ENCODE results near the gene ARHGEF10L. TPM values are rescaled to one million over a fixed set of nuclear protein-coding genes. Genes with fewer than 3 reads are reported as not detected.

Gene ARHGEF10L
- total RNA-seq, 1 experiment from 2014 or later: 11.0 TPM

- peak; percentile 51 for DNase-seq (ENCODE audit: low spot score)
These were observed 48.8 kb downstream of the ARHGEF10L start for GRCh38 chr1:17588048-17588871.

- DNase-seq (ENCODE audit: low spot score): no peak
These were observed 52.4 kb downstream of the ARHGEF10L start for GRCh38 chr1:17591814-17592430.

- no peak for DNase-seq (ENCODE audit: low spot score)
These were observed 54.5 kb downstream of the ARHGEF10L start for GRCh38 chr1:17594026-17594425.

GRCh38 chr1:17594690-17595601 lies 55.4 kb downstream of the ARHGEF10L start:
- no peak for DNase-seq (ENCODE audit: low spot score)

GRCh38 chr1:17595602-17595925 lies 56.1 kb downstream of the ARHGEF10L start:
- no peak for DNase-seq (ENCODE audit: low spot score)

GRCh38 chr1:17596186-17596585 lies 56.7 kb downstream of the ARHGEF10L start:
- DNase-seq (ENCODE audit: low spot score): no peak

- DNase-seq (ENCODE audit: low spot score): no peak
These were observed 57.4 kb downstream of the ARHGEF10L start for GRCh38 chr1:17596651-17597509.

GRCh38 chr1:17597651-17598050 lies 58.2 kb downstream of the ARHGEF10L start:
- no peak for DNase-seq (ENCODE audit: low spot score)

- DNase-seq (ENCODE audit: low spot score): no peak
These were observed 58.8 kb downstream of the ARHGEF10L start for GRCh38 chr1:17598251-17598650.

- DNase-seq (ENCODE audit: low spot score): no peak
These were observed 59.9 kb downstream of the ARHGEF10L start for GRCh38 chr1:17599291-17599953.

- no peak for DNase-seq (ENCODE audit: low spot score)
These were observed 60.4 kb downstream of the ARHGEF10L start for GRCh38 chr1:17599954-17600300.

- DNase-seq (ENCODE audit: low spot score): no peak
These were observed 60.8 kb downstream of the ARHGEF10L start for GRCh38 chr1:17600321-17600720.

- DNase-seq (ENCODE audit: low spot score): no peak
These were observed 62.3 kb downstream of the ARHGEF10L start for GRCh38 chr1:17601643-17602382.

- peak; percentile 61 for DNase-seq (ENCODE audit: low spot score)
These were observed 63.8 kb downstream of the ARHGEF10L start for GRCh38 chr1:17603091-17603841.

- no peak for DNase-seq (ENCODE audit: low spot score)
These were observed 66.3 kb downstream of the ARHGEF10L start for GRCh38 chr1:17605582-17606344.

GRCh38 chr1:17606826-17607440 lies 67.4 kb downstream of the ARHGEF10L start:
- peak; percentile 44 for DNase-seq (ENCODE audit: low spot score)

- no peak for DNase-seq (ENCODE audit: low spot score)
These were observed 68.4 kb downstream of the ARHGEF10L start for GRCh38 chr1:17607644-17608581.

All from A172 (cell line).